Peyer's patch (tissue), 4 donors: ENCODE measurements around the gene BLVRA.

ENCODE experiments used
- POLR2A ChIP-seq, 2 donors: fragments of 450-650 bp; IDR thresholded peaks; one replicate each; pipeline ENCODE4 v1.5.1; 2017; ENCODE audit warnings: antibody characterized with exemption in 2 of 2, mild to moderate bottlenecking in 2 of 2, moderate library complexity in 2 of 2
- TF ChIP-seq, protein P1 (sequence below), 6 experiments: fragments of 450-650 bp in 4 of 6; fragments of 200-600 bp in 2 of 6; sonication (generic) in 1 of 6; IDR thresholded peaks; one replicate each; pipeline ENCODE4 v1.5.1; 2017 to 2019; ENCODE audit warnings: antibody characterized with exemption in 6 of 6, mild to moderate bottlenecking in 3 of 6, moderate library complexity in 1 of 6

- TF ChIP-seq, protein P1, sequence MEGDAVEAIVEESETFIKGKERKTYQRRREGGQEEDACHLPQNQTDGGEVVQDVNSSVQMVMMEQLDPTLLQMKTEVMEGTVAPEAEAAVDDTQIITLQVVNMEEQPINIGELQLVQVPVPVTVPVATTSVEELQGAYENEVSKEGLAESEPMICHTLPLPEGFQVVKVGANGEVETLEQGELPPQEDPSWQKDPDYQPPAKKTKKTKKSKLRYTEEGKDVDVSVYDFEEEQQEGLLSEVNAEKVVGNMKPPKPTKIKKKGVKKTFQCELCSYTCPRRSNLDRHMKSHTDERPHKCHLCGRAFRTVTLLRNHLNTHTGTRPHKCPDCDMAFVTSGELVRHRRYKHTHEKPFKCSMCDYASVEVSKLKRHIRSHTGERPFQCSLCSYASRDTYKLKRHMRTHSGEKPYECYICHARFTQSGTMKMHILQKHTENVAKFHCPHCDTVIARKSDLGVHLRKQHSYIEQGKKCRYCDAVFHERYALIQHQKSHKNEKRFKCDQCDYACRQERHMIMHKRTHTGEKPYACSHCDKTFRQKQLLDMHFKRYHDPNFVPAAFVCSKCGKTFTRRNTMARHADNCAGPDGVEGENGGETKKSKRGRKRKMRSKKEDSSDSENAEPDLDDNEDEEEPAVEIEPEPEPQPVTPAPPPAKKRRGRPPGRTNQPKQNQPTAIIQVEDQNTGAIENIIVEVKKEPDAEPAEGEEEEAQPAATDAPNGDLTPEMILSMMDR (IDR thresholded peaks at IDR 0.05) = no peak
- no peak for TF ChIP-seq POLR2A (IDR thresholded peaks at IDR 0.05)
Measured at GRCh38 chr7:43825391-43825808, 66.9 kb downstream of the BLVRA start.
